PC-3 (cell line): Measurements from ENCODE around the gene STUM. TPM values are rescaled to one million over a fixed set of nuclear protein-coding genes. Genes with fewer than 3 reads are reported as not detected.

Experiments used
- ATAC-seq: fragments of 200-7000 bp; cut with Tn5 transposase; 2 replicates; pipeline ENCODE4 v1.9.1; 2020; ENCODE audit warnings: mild to moderate bottlenecking, moderate library complexity
- BruUV-seq: library from RNA; stranded (reverse); fragments of 400-500 nt; replicated peaks from 2 replicates; lab custom pipeline; 2021; lab: Mats Ljungman, UMichigan
- CTCF ChIA-PET: fragments of 300-600 bp; sonication (Branson Sonifier 250); formaldehyde crosslinking; loops from one replicate; lab custom pipeline; 2022; ENCODE audit warnings: antibody characterized with exemption; lab: Charles Lee
- POLR2A ChIA-PET: fragments of 300-600 bp; sonication (Branson Sonifier 250); formaldehyde crosslinking; loops from one replicate; lab custom pipeline; 2022; ENCODE audit warnings: antibody characterized with exemption; ENCODE audit not compliant: unreplicated experiment; lab: Charles Lee
- DNase-seq: peaks from one replicate; pipeline ENCODE4 v3.0.0-alpha.2; 2015
- H2AFZ ChIP-seq: fragments of 300-600 bp; sonication (generic); 2 replicates; pipeline ENCODE4 v1.6.0; 2016; ENCODE audit warnings: antibody characterized with exemption, low read length
- H3F3A ChIP-seq: fragments of 300-600 bp; sonication (generic); one replicate; pipeline ENCODE4 v1.6.0; 2017; ENCODE audit warnings: antibody characterized with exemption, low read length, control low read depth, mild to moderate bottlenecking; ENCODE audit not compliant: unreplicated experiment
- H3K27ac ChIP-seq: fragments of 300-600 bp; sonication (generic); 2 replicates; pipeline ENCODE4 v1.5.1; 2016; ENCODE audit warnings: mild to moderate bottlenecking, low read length
- H3K27me3 ChIP-seq: fragments of 300-600 bp; sonication (generic); 2 replicates; pipeline ENCODE4 v1.6.1; 2016; ENCODE audit warnings: low read length, mixed read lengths
- H3K36me3 ChIP-seq: fragments of 300-600 bp; sonication (generic); 2 replicates; pipeline ENCODE4 v1.6.1; 2016; ENCODE audit warnings: low read depth, mixed run types, low read length, mixed read lengths
- H3K4me1 ChIP-seq: fragments of 300-600 bp; sonication (generic); 2 replicates; pipeline ENCODE4 v1.5.1; 2016; ENCODE audit warnings: low read length; ENCODE audit not compliant: insufficient read depth
- H3K4me2 ChIP-seq: fragments of 300-600 bp; sonication (generic); 2 replicates; pipeline ENCODE4 v1.6.0; 2016; ENCODE audit warnings: low read length
- H3K4me3 ChIP-seq: fragments of 300-600 bp; sonication (generic); 2 replicates; pipeline ENCODE4 v1.5.1; 2016; ENCODE audit warnings: mild to moderate bottlenecking, low read length, mixed read lengths
- H3K79me2 ChIP-seq: fragments of 300-600 bp; sonication (generic); 2 replicates; pipeline ENCODE4 v1.6.1; 2017; ENCODE audit warnings: low read length, mixed read lengths
- H3K9ac ChIP-seq: fragments of 300-600 bp; sonication (generic); 2 replicates; pipeline ENCODE4 v1.6.0; 2016; ENCODE audit warnings: mild to moderate bottlenecking, low read length
- H3K9me2 ChIP-seq: fragments of 300-600 bp; sonication (generic); replicated peaks from 2 replicates; pipeline ENCODE4 v1.6.1; 2016; ENCODE audit warnings: mixed run types, low read length, mixed read lengths
- H3K9me3 ChIP-seq: fragments of 300-600 bp; sonication (generic); 2 replicates; pipeline ENCODE4 v1.6.1; 2016; ENCODE audit warnings: low read length, mixed read lengths
- H4K20me1 ChIP-seq: fragments of 300-600 bp; sonication (generic); 2 replicates; pipeline ENCODE4 v1.6.1; 2016; ENCODE audit warnings: low read length, mixed read lengths
- CTCF ChIP-seq: fragments of 300-600 bp; sonication (generic); conservative IDR thresholded peaks from 2 replicates; pipeline ENCODE4 v1.5.1; 2017; ENCODE audit warnings: antibody characterized with exemption, low read depth, mild to moderate bottlenecking, low read length
- EZH2 ChIP-seq: fragments of 300-600 bp; sonication (generic); IDR thresholded peaks from one replicate; pipeline ENCODE4 v1.6.1; 2017; ENCODE audit warnings: antibody characterized with exemption, mild to moderate bottlenecking, low read length; ENCODE audit not compliant: unreplicated experiment
- EZH2phosphoT487 ChIP-seq: fragments of 300-600 bp; sonication (generic); IDR thresholded peaks from 2 replicates; pipeline ENCODE4 v1.6.1; 2018; ENCODE audit warnings: mild to moderate bottlenecking, antibody characterized with exemption, low read length, borderline replicate concordance
- intact Hi-C: fragments of 100-400 bp; cut with micrococcal nuclease; formaldehyde crosslinking; loops from 2 replicates; pipeline ENCODE4 v1.9.0; 2023
- total RNA-seq: library from RNA; depleted of rRNA; stranded (reverse); fragments of >200 nt; gene quantifications from 2 replicates; pipeline ENCODE4 v1.2.3, GENCODE V29; 2014

STUM gene
- total RNA-seq, 1 experiment from 2014 or later, result 0.58 TPM

GRCh38 chr1:226651732-226652105 lies 103.2 kb downstream of the STUM start:
- Histone ChIP-seq H3K4me2 (no peak overlapping the region), H2AFZ (no peak overlapping the region), H3K9ac (no peak overlapping the region), H3F3A (no peaks in the 10 kb centered on the region), H3K9me2 (no peaks in the 10 kb centered on the region), H3K79me2 (no peaks in the 10 kb centered on the region), H3K4me3 (no peak overlapping the region), H4K20me1 (no peaks in the 10 kb centered on the region), H3K4me1 (peaks cover 3% of the 10 kb centered on the region), H3K27me3 (no peaks in the 10 kb centered on the region), H3K9me3 (no peaks in the 10 kb centered on the region), H3K36me3 (0 out of 2 replicates have a peak, but pooled peaks cover 3% of the 10 kb centered on the region), H3K27ac (no peak overlapping the region)
- no peak for ATAC-seq
- intact Hi-C loops, result no loop called here
- DNase-seq, result no peak
- TF ChIP-seq EZH2phosphoT487 (no peak), EZH2 (no peak), CTCF (no peak)
- no TSS peak for BruUV-seq
- CTCF ChIA-PET, result no interaction called here
- POLR2A ChIA-PET, result no interaction called here

GRCh38 chr1:226652613-226653012 lies 104.0 kb downstream of the STUM start:
- ATAC-seq (no peak), DNase-seq (no peak)
- Histone ChIP-seq H3F3A (no peaks in the 10 kb centered on the region), H3K36me3 (0 out of 2 replicates have a peak, but pooled peaks cover under 1% of the 10 kb centered on the region), H4K20me1 (no peaks in the 10 kb centered on the region), H3K4me3 (no peak overlapping the region), H3K4me2 (no peak overlapping the region), H3K9me2 (no peaks in the 10 kb centered on the region), H2AFZ (no peak overlapping the region), H3K27ac (no peak overlapping the region), H3K79me2 (no peaks in the 10 kb centered on the region), H3K27me3 (no peaks in the 10 kb centered on the region), H3K9me3 (no peaks in the 10 kb centered on the region), H3K9ac (no peak overlapping the region), H3K4me1 (peaks cover 12% of the 10 kb centered on the region)
- no TSS peak for BruUV-seq
- TF ChIP-seq CTCF (no peak), EZH2phosphoT487 (no peak), EZH2 (no peak)
- ChIA-PET CTCF (no interaction called here), POLR2A (no interaction called here)
- intact Hi-C loops, result no loop called here

GRCh38 chr1:226653311-226653921 lies 104.9 kb downstream of the STUM start:
- no peak overlapping the region for H3K27ac ChIP-seq
- H3K9ac ChIP-seq, result no peak overlapping the region
- H3K79me2 ChIP-seq, result no peaks in the 10 kb centered on the region
- ChIA-PET POLR2A (no interaction called here), CTCF (no interaction called here)
- H3K4me3 ChIP-seq, result no peak overlapping the region
- no peak overlapping the region for H2AFZ ChIP-seq
- H3K36me3 ChIP-seq, result no peaks in the 10 kb centered on the region
- H3K27me3 ChIP-seq, result no peaks in the 10 kb centered on the region
- no peak overlapping the region for H3K4me2 ChIP-seq
- no peaks in the 10 kb centered on the region for H3K9me2 ChIP-seq
- intact Hi-C loops, result no loop called here
- H3F3A ChIP-seq, result no peaks in the 10 kb centered on the region
- TF ChIP-seq EZH2 (no peak), EZH2phosphoT487 (no peak), CTCF (no peak)
- DNase-seq, result no peak
- H4K20me1 ChIP-seq, result no peaks in the 10 kb centered on the region
- H3K4me1 ChIP-seq, result peaks cover 12% of the 10 kb centered on the region
- H3K9me3 ChIP-seq, result no peaks in the 10 kb centered on the region
- BruUV-seq, result no TSS peak
- no peak for ATAC-seq
